Ovary (tissue), 3 donors: Measurements from ENCODE around the gene SNX18.

Experiments used
- EP300 ChIP-seq: sonication (generic); formaldehyde crosslinking; IDR thresholded peaks from one replicate; pipeline ENCODE4 v1.6.1; 2017; ENCODE audit warnings: antibody characterized with exemption
- POLR2A ChIP-seq: fragments of 450-650 bp; IDR thresholded peaks from one replicate; pipeline ENCODE4 v1.6.1; 2017; ENCODE audit warnings: antibody characterized with exemption, mild to moderate bottlenecking, moderate library complexity
- TF ChIP-seq, protein P1 (sequence below), 3 donors: fragments of 450-650 bp in 2 of 3; fragments of 200-600 bp in 1 of 3; IDR thresholded peaks; one replicate each; pipeline versions ENCODE4 v1.5.1 to v1.8.0; 2016 to 2022; ENCODE audit warnings: antibody characterized with exemption in 3 of 3, mild to moderate bottlenecking in 1 of 3
- donor health status: DM: no; HTN: no; CAD: no.

DNA sequence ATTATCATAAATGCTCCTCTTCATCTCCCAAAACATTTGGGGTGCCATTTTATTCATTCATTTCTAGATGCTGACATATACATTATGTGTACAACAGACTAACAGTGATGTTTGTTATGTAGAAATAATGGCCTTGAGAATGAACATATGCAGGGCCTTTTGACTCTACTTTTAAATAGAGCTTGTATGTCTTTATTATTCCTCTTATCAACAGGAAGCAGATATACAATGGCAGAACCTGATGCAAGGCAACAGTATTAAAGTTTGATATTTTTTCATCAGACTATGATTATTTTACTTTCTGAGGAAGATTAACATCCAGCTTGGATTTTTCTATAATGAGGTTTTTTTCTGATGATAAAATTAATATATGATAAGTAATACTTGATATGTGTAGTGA, 44.1 kb downstream of the SNX18 start:
- TF ChIP-seq, protein P1, sequence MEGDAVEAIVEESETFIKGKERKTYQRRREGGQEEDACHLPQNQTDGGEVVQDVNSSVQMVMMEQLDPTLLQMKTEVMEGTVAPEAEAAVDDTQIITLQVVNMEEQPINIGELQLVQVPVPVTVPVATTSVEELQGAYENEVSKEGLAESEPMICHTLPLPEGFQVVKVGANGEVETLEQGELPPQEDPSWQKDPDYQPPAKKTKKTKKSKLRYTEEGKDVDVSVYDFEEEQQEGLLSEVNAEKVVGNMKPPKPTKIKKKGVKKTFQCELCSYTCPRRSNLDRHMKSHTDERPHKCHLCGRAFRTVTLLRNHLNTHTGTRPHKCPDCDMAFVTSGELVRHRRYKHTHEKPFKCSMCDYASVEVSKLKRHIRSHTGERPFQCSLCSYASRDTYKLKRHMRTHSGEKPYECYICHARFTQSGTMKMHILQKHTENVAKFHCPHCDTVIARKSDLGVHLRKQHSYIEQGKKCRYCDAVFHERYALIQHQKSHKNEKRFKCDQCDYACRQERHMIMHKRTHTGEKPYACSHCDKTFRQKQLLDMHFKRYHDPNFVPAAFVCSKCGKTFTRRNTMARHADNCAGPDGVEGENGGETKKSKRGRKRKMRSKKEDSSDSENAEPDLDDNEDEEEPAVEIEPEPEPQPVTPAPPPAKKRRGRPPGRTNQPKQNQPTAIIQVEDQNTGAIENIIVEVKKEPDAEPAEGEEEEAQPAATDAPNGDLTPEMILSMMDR (IDR thresholded peaks at IDR 0.05): no peak
- TF ChIP-seq POLR2A (no peak), EP300 (no peak)
